HL-60 (cell line): ENCODE results near the gene RHOT2.

Experiments
- POLR2AphosphoS5 ChIP-seq: IDR thresholded peaks from 2 replicates; pipeline ENCODE4 v1.6.1; 2012; ENCODE audit warnings: low read depth
- SPI1 ChIP-seq: IDR thresholded peaks from 2 replicates; pipeline ENCODE4 v1.6.1; 2012; ENCODE audit warnings: low read depth, mild to moderate bottlenecking, borderline replicate concordance
- TF ChIP-seq, protein P1 (sequence below): IDR thresholded peaks from one replicate; pipeline ENCODE4 v1.5.1; 2011; ENCODE audit warnings: low read length, control low read depth, inconsistent platforms; ENCODE audit not compliant: insufficient read depth

DNA sequence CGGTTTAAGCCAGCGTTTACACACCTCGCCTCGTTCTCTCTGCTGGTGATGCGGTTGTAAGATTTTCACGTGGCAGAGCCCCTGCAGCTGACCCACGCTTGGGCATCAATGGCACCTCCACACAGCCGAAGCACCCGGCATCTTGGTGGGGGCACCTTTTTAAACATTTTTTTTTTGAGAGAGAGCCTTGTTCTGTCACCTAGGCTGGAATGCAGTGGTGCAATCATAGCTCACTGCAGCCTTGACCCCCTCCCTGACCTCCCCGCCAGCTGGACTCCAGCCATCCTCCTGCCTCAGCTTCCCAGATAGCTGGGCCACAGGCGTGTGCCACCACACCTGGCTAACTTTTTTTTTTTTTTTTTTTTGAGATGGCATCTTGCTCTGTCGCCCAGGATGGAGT is 13.9 kb upstream of the RHOT2 start:
- TF ChIP-seq, protein P1, sequence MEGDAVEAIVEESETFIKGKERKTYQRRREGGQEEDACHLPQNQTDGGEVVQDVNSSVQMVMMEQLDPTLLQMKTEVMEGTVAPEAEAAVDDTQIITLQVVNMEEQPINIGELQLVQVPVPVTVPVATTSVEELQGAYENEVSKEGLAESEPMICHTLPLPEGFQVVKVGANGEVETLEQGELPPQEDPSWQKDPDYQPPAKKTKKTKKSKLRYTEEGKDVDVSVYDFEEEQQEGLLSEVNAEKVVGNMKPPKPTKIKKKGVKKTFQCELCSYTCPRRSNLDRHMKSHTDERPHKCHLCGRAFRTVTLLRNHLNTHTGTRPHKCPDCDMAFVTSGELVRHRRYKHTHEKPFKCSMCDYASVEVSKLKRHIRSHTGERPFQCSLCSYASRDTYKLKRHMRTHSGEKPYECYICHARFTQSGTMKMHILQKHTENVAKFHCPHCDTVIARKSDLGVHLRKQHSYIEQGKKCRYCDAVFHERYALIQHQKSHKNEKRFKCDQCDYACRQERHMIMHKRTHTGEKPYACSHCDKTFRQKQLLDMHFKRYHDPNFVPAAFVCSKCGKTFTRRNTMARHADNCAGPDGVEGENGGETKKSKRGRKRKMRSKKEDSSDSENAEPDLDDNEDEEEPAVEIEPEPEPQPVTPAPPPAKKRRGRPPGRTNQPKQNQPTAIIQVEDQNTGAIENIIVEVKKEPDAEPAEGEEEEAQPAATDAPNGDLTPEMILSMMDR: no peak
- TF ChIP-seq POLR2AphosphoS5 (no peak), SPI1 (no peak)
